ENCODE results near the gene MICAL2. TPM values are rescaled to one million over a fixed set of nuclear protein-coding genes. Genes with fewer than 3 reads are reported as not detected.

Gene MICAL2
- total and polyA plus RNA-seq, 2 of the 8 experiments (the other 6 are each of a cell fraction or from before 2014, with no cell fraction given), result 1.3 to 4.1 TPM

DNA sequence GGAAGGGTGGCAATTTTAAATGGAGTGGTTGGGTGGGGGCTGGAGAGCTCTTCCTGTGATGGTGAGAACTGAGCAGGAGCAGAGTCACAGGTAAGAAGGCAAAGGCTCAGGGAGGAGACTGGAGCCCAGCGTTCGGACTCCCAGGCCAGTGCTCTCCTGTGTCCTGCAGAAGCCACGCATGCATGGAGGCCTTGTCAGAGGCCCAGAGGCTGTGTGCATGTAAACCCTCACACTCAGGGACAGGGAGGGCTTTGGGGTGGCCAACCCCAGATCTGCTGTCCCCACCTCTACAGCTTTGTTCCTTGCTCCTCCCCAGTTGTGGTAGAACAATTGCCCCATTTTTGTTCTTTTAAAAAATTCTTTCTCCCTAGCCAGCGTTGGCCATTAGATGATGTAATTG, 136.6 kb downstream of the MICAL2 start:
- Histone ChIP-seq H2BK120ac (replicated peaks; ENCODE audit: low read depth, low read length) (no peak overlapping the region), H3K4me3 (ENCODE audit: extremely low read depth in 1 of 4, insufficient read depth in 2 of 4, low read depth in 3 of 4, low read length in 4 of 4) (no peak overlapping the region), H4K5ac (ENCODE audit: insufficient read length, low read depth, low read length) (no peak overlapping the region), H3K9me3 (ENCODE audit: insufficient read depth in 2 of 2, low read depth in 1 of 2, low read length in 1 of 2) (no peaks in the 10 kb centered on the region), H3K36me3 (ENCODE audit: control insufficient read depth in 2 of 4, insufficient read depth in 4 of 4, low read length in 3 of 4) (no peaks in the 10 kb centered on the region), H2AFZ (ENCODE audit: low read length) (no peak overlapping the region), H2BK15ac (ENCODE audit: low read length) (no peak overlapping the region), H3K14ac (ENCODE audit: insufficient read length) (no peak overlapping the region), H4K8ac (ENCODE audit: extremely low read depth, insufficient read depth, low read length) (no peak overlapping the region), H2BK5ac (ENCODE audit: low read depth, low read length) (no peak overlapping the region), H3K4me1 (replicated peaks in 1 of 4; ENCODE audit: control insufficient read depth in 3 of 4, insufficient read depth in 4 of 4, low read length in 3 of 4) (peaks cover 3 to 23% (median 15%) of the 10 kb centered on the region in 4 experiments; a peak in 6 of 7 replicates), H3K56ac (replicated peaks; ENCODE audit: insufficient read length, low read depth, low read length) (no peak overlapping the region), H3K27me3 (replicated peaks in 1 of 4; ENCODE audit: control insufficient read depth in 3 of 4, extremely low read depth in 1 of 4, insufficient read depth in 3 of 4, low read length in 3 of 4) (0 out of 7 replicates have a peak, but pooled peaks cover 0 to 2% (median 0%) of the 10 kb centered on the region in 4 experiments), H3K79me2 (ENCODE audit: control insufficient read depth in 1 of 2, insufficient read depth in 2 of 2, low read length in 2 of 2) (no peaks in the 10 kb centered on the region), H4K91ac (replicated peaks; ENCODE audit: insufficient read length, low read length) (no peak overlapping the region), H3K9ac (replicated peaks in 1 of 4; ENCODE audit: extremely low read depth in 1 of 4, low read depth in 3 of 4, low read length in 3 of 4) (no peak overlapping the region), H3K79me1 (ENCODE audit: low read depth, low read length) (no peaks in the 10 kb centered on the region), H2BK12ac (ENCODE audit: low read depth, low read length) (no peak overlapping the region), H2BK20ac (ENCODE audit: low read length) (0 out of 2 replicates have a peak overlapping the region, but pooled peaks have one; percentile 55), H3K4me2 (ENCODE audit: insufficient read depth in 1 of 2, low read depth in 2 of 2, low read length in 2 of 2) (no peak overlapping the region), H3K27ac (ENCODE audit: low read depth, low read length) (no peak overlapping the region), H3K23ac (ENCODE audit: insufficient read length) (no peak overlapping the region), H2AK5ac (ENCODE audit: low read depth, low read length) (no peak overlapping the region), H4K20me1 (replicated peaks in 1 of 2; ENCODE audit: control insufficient read depth in 1 of 2, insufficient read depth in 2 of 2, low read length in 2 of 2) (no peaks in the 10 kb centered on the region), H3K4ac (replicated peaks; ENCODE audit: insufficient read length, low read depth, low read length) (no peak overlapping the region), H3K18ac (ENCODE audit: extremely low read depth, low read length) (no peak overlapping the region), H3K23me2 (ENCODE audit: low read depth, low read length) (no peaks in the 10 kb centered on the region)
- ChIA-PET POLR2A (ENCODE audit: partially characterized antibody) (no interaction called here), CTCF (ENCODE audit: partially characterized antibody) (interaction anchor here (1.2 to 3.0 kb wide), 4 partner anchors 11 to 199 kb away, joined by 3 to 19 read pairs (median 8); no protein-coding TSS in a partner anchor)
- DNase-seq (ENCODE audit: low read depth in 1 of 2, low spot score in 2 of 2) (no peak), FAIRE-seq (no peak)
- 99% methylated on average over 3 of the region's 4 CpGs; no CpG with 5 or more reads in 1 of the 2 experiments for WGBS, 2 experiments (ENCODE audit: extremely low coverage in 1 of 2, insufficient coverage in 1 of 2, insufficient read length in 1 of 2, insufficient replicate concordance in 2 of 2, low coverage in 1 of 2, low lambda C conversion rate in 2 of 2, missing lambda C conversion rate in 1 of 2)
- no peak for TF ChIP-seq GTF2F1 (IDR thresholded peaks at IDR 0.05; ENCODE audit: borderline replicate concordance, low read depth, low read length)
- no peak for TF ChIP-seq TAF1 (IDR thresholded peaks at IDR 0.05; ENCODE audit: low read depth, low read length)
- no peak for TF ChIP-seq CBX5 (IDR thresholded peaks at IDR 0.05; ENCODE audit: low read depth, low read length)
- no peak for TF ChIP-seq TBP (IDR thresholded peaks at IDR 0.05; ENCODE audit: low read depth, low read length)
- no peak for TF ChIP-seq KDM5A (IDR thresholded peaks at IDR 0.05; ENCODE audit: low read length)
- no peak for TF ChIP-seq ZNF274 (IDR thresholded peaks at IDR 0.05; ENCODE audit: borderline replicate concordance, extremely low read depth, low read length)
- TF ChIP-seq HDAC2 (IDR thresholded peaks at IDR 0.05; ENCODE audit: borderline replicate concordance in 1 of 2, low read depth in 2 of 2, low read length in 2 of 2), result no peak
- TF ChIP-seq SRF (IDR thresholded peaks at IDR 0.05; ENCODE audit: low read depth, low read length), result no peak

Measured in H1 (cell line).